Measurements from ENCODE around the gene MEN1. TPM values are rescaled to one million over a fixed set of nuclear protein-coding genes. Genes with fewer than 3 reads are reported as not detected.

Gene MEN1
- total and polyA plus RNA-seq, 9 of the 15 experiments (the other 6 are each of a cell fraction or from before 2014, with no cell fraction given) = 3.4 to 57.2 (median 19.3) TPM

GRCh38 chr11:64776875-64777274 lies 33.5 kb downstream of the MEN1 start:
- peak overlapping the region; percentile 96 for H3K4me2 ChIP-seq (ENCODE audit: insufficient read depth, low read length)
- peak overlapping the region; percentile 73 to 95; a peak in 3 of 4 replicates for H3K9ac ChIP-seq (ENCODE audit: insufficient read depth in 1 of 2, low read depth in 2 of 2, low read length in 2 of 2)
- peaks cover 6 to 18% of the 10 kb centered on the region in 2 experiments; a peak in 3 of 5 replicates for H3K4me1 ChIP-seq (replicated peaks in 1 of 2; ENCODE audit: control insufficient read depth in 2 of 2, insufficient read depth in 2 of 2, low read length in 2 of 2)
- peaks cover 56% of the 10 kb centered on the region for H3K36me3 ChIP-seq (ENCODE audit: control insufficient read depth, insufficient read depth, low read length)
- FAIRE-seq (no peak), DNase-seq (ENCODE audit: extremely low read depth in 1 of 4, low spot score in 3 of 4) (no peak), ATAC-seq (no peak)
- CTCF ChIA-PET (ENCODE audit: low intra/inter-chr PET ratio) = interaction anchor here (0.7 kb wide), 1 partner anchor 237 kb away, joined by 6 read pairs; the partner anchor contains the start of gene ARL2
- POLR2A ChIA-PET = interaction anchor here (0.8 to 10.8 kb wide), 3 partner anchors 11 to 722 kb away, joined by 3 to 168 read pairs (median 3); partner anchors contain the start of genes MALAT1 and PYGM
- 19% methylated on average over 3 of the region's 3 CpGs for WGBS (ENCODE audit: insufficient coverage, low coverage, missing lambda C conversion rate)
- no peak overlapping the region for H2AFZ ChIP-seq (ENCODE audit: low read depth, low read length)
- peaks cover 41% of the 10 kb centered on the region for H4K20me1 ChIP-seq (replicated peaks; ENCODE audit: control insufficient read depth, insufficient read depth, low read length)
- in situ Hi-C loops (cut with MboI) = no loop called here
- H3K27me3 ChIP-seq (ENCODE audit: control insufficient read depth in 2 of 2, insufficient read depth in 2 of 2, low read length in 2 of 2) = no peaks in the 10 kb centered on the region
- TF ChIP-seq TBL1XR1 (IDR thresholded peaks at IDR 0.05; ENCODE audit: low read length in 2 of 2) = 0 out of 4 replicates have a peak, but pooled peaks of 1 of the 2 experiments have one; percentile 15
- TF ChIP-seq ZNF830 (CRISPR knock-in tag; IDR thresholded peaks at IDR 0.05) = no peak
- BruUV-seq (replicated peaks) = TSS peak; percentile 41
- peaks cover 62% of the 10 kb centered on the region for H3K79me2 ChIP-seq (ENCODE audit: control insufficient read depth, insufficient read depth, low read length)
- peak overlapping the region; percentile 51; the same call in 2 of the 3 replicates for H3K27ac ChIP-seq (ENCODE audit: extremely low read depth, low read depth, low read length)
- H3K9me1 ChIP-seq (ENCODE audit: control insufficient read depth, insufficient read depth, low read length) = peaks cover 9% of the 10 kb centered on the region
- intact Hi-C loops (cut with micrococcal nuclease) = loop anchor here (5.0 kb wide), 1 partner anchor 110 kb away; no protein-coding TSS in a partner anchor
- peak overlapping the region; percentile 67 for H3K4me3 ChIP-seq
- H3K9me3 ChIP-seq (replicated peaks; ENCODE audit: control insufficient read depth, insufficient read depth, low read depth, low read length) = no peaks in the 10 kb centered on the region

GRCh38 chr11:64776425-64776824 lies 33.9 kb downstream of the MEN1 start:
- 80% methylated on average over 6 of the region's 6 CpGs for WGBS (ENCODE audit: insufficient coverage, low coverage, missing lambda C conversion rate)
- peak overlapping the region; percentile 67; the same call in 1 of the 2 replicates for H3K4me3 ChIP-seq
- peaks cover 66% of the 10 kb centered on the region for H3K79me2 ChIP-seq (ENCODE audit: control insufficient read depth, insufficient read depth, low read length)
- ATAC-seq (no peak), FAIRE-seq (no peak), DNase-seq (ENCODE audit: extremely low read depth in 1 of 4, low spot score in 3 of 4) (no peak)
- in situ Hi-C loops (cut with MboI) = no loop called here
- H3K9me1 ChIP-seq (ENCODE audit: control insufficient read depth, insufficient read depth, low read length) = peaks cover 9% of the 10 kb centered on the region
- H4K20me1 ChIP-seq (replicated peaks; ENCODE audit: control insufficient read depth, insufficient read depth, low read length) = peaks cover 43% of the 10 kb centered on the region
- no peaks in the 10 kb centered on the region for H3K27me3 ChIP-seq (ENCODE audit: control insufficient read depth in 2 of 2, insufficient read depth in 2 of 2, low read length in 2 of 2)
- H3K36me3 ChIP-seq (ENCODE audit: control insufficient read depth, insufficient read depth, low read length) = peaks cover 61% of the 10 kb centered on the region
- ChIA-PET CTCF (ENCODE audit: low intra/inter-chr PET ratio) (no interaction called here), POLR2A (interaction anchor here (1.4 to 10.8 kb wide), 2 partner anchors 13 to 29 kb away, joined by 3 to 168 read pairs; partner anchors contain the start of gene PYGM)
- peak overlapping the region in 1 of 2 experiments; percentile 73; a peak in 2 of 4 replicates for H3K9ac ChIP-seq (ENCODE audit: insufficient read depth in 1 of 2, low read depth in 2 of 2, low read length in 2 of 2)
- H3K4me2 ChIP-seq (ENCODE audit: insufficient read depth, low read length) = peak overlapping the region; percentile 96
- H2AFZ ChIP-seq (ENCODE audit: low read depth, low read length) = no peak overlapping the region
- intact Hi-C loops (cut with micrococcal nuclease) = loop anchor here (5.0 kb wide), 1 partner anchor 111 kb away; no protein-coding TSS in a partner anchor
- BruUV-seq (replicated peaks) = no TSS peak
- H3K9me3 ChIP-seq (replicated peaks; ENCODE audit: control insufficient read depth, insufficient read depth, low read depth, low read length) = no peaks in the 10 kb centered on the region
- H3K27ac ChIP-seq (ENCODE audit: extremely low read depth, low read depth, low read length) = no peak overlapping the region; the same call in 2 of the 3 replicates
- TF ChIP-seq RBFOX2 (IDR thresholded peaks at IDR 0.05; ENCODE audit: low read depth, low read length) = peak; percentile 64
- TF ChIP-seq BRF2 (IDR thresholded peaks at IDR 0.05; ENCODE audit: borderline replicate concordance, insufficient read depth, insufficient read length) = no peak
- no peak for TF ChIP-seq THAP12 (CRISPR knock-in tag; IDR thresholded peaks at IDR 0.05)
- TF ChIP-seq PHF20 (IDR thresholded peaks at IDR 0.05; ENCODE audit: partially characterized antibody) = no peak
- peaks cover 6 to 18% of the 10 kb centered on the region in 2 experiments; a peak in 3 of 5 replicates for H3K4me1 ChIP-seq (replicated peaks in 1 of 2; ENCODE audit: control insufficient read depth in 2 of 2, insufficient read depth in 2 of 2, low read length in 2 of 2)
